ENCODE measurements around the gene ZNF467. TPM values are rescaled to one million over a fixed set of nuclear protein-coding genes. Genes with fewer than 3 reads are reported as not detected.
A peak's percentile ranks its signal among the peaks of the same experiment; 100 is the strongest.

The ZNF467 gene
- total RNA-seq, 2 donors from 2014 or later: 2.5 to 5.0 TPM

- TF ChIP-seq, protein P1, sequence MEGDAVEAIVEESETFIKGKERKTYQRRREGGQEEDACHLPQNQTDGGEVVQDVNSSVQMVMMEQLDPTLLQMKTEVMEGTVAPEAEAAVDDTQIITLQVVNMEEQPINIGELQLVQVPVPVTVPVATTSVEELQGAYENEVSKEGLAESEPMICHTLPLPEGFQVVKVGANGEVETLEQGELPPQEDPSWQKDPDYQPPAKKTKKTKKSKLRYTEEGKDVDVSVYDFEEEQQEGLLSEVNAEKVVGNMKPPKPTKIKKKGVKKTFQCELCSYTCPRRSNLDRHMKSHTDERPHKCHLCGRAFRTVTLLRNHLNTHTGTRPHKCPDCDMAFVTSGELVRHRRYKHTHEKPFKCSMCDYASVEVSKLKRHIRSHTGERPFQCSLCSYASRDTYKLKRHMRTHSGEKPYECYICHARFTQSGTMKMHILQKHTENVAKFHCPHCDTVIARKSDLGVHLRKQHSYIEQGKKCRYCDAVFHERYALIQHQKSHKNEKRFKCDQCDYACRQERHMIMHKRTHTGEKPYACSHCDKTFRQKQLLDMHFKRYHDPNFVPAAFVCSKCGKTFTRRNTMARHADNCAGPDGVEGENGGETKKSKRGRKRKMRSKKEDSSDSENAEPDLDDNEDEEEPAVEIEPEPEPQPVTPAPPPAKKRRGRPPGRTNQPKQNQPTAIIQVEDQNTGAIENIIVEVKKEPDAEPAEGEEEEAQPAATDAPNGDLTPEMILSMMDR (IDR thresholded peaks at IDR 0.05): no peak
- intact Hi-C loops (cut with DNase I): no loop called here
- DNase-seq: no peak
Measured at GRCh38 chr7:149800169-149800555, 26.8 kb upstream of the ZNF467 start.

DNA sequence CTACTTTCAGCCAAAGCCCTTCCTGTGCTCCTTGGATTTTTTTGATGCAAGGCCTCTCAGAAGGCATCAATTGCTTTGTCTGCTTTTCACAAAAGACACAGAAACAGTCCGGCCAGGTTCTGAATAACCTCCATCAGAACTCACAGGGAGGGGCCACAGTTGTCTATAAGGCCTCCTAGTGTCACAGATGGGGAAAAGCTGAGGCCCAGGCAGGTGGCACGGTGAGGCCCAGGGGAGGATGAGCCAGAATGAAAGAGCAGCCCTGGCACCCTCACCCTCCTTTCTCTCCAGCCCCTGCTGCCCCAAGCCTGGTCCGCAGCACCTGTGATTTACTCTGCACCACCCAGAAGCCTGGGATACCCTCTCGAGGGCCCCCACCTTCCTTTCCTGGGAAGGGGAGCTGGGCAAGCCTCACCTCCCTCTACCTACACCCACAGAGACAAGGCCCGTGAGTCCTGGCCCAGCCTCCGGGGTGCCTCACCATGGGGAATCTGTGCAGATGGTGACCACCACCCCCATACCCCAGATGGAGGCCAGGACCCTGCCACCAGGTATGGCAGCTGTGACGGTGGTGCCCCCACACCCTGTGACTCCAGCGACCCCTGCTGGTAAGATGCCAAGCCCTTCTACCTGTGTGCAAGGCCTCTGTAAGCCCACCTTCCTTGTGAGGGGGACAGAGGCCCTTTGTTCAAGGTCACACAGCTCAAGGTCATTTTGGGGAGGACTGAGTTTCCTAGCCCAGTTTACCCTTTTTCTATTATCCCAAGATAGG is 26.2 kb upstream of the ZNF467 start:
- DNase-seq: peak; percentile 37
- no peak overlapping the region for H3K27ac ChIP-seq
- no peaks in the 10 kb centered on the region for H3K27me3 ChIP-seq
- no peak overlapping the region for H3K9ac ChIP-seq (ENCODE audit: low read depth in 2 of 2, low read length in 2 of 2)
- TF ChIP-seq, protein P1 (IDR thresholded peaks at IDR 0.05): no peak
- no peaks in the 10 kb centered on the region for H3K4me1 ChIP-seq
- intact Hi-C loops (cut with DNase I): no loop called here
- H3K36me3 ChIP-seq: no peaks in the 10 kb centered on the region
- H3K9me3 ChIP-seq: no peaks in the 10 kb centered on the region
- no peak overlapping the region for H3K4me3 ChIP-seq

More at GRCh38 chr7:149800169-149800555, 26.8 kb upstream of the ZNF467 start:
- H3K4me3 ChIP-seq: no peak overlapping the region
- no peak overlapping the region for H3K27ac ChIP-seq
- H3K9me3 ChIP-seq: no peaks in the 10 kb centered on the region
- H3K27me3 ChIP-seq: no peaks in the 10 kb centered on the region
- no peak overlapping the region for H3K9ac ChIP-seq (ENCODE audit: low read depth in 2 of 2, low read length in 2 of 2)
- H3K36me3 ChIP-seq: no peaks in the 10 kb centered on the region
- H3K4me1 ChIP-seq: no peaks in the 10 kb centered on the region

DNA sequence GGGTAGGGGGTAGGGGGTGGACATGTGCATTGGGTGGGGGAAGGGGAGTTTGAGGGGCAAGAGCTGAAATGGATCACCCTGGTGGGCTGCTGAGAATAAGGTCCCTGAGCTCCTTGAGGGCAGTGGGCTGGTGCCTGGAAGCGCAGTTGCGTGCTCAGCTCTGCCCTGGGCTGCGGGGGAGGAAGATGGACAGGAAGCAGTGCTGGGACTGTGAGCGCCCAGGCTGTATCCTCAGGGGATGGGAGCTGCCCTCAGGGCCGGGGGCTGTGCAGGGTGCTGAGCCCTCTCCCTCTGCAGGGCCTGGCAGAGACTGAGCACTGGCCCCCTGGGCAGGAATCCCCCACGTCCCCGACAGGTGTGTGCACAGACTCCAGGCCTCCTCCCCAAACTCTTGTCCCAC is 24.4 kb upstream of the ZNF467 start:
- Histone ChIP-seq H3K9me3 (no peaks in the 10 kb centered on the region), H3K4me3 (no peak overlapping the region), H3K27me3 (no peaks in the 10 kb centered on the region), H3K27ac (no peak overlapping the region), H3K9ac (ENCODE audit: low read depth in 2 of 2, low read length in 2 of 2) (no peak overlapping the region), H3K4me1 (no peaks in the 10 kb centered on the region), H3K36me3 (no peaks in the 10 kb centered on the region)
- DNase-seq: no peak
- intact Hi-C loops (cut with DNase I): no loop called here
- TF ChIP-seq, protein P1 (IDR thresholded peaks at IDR 0.05): no peak

DNA sequence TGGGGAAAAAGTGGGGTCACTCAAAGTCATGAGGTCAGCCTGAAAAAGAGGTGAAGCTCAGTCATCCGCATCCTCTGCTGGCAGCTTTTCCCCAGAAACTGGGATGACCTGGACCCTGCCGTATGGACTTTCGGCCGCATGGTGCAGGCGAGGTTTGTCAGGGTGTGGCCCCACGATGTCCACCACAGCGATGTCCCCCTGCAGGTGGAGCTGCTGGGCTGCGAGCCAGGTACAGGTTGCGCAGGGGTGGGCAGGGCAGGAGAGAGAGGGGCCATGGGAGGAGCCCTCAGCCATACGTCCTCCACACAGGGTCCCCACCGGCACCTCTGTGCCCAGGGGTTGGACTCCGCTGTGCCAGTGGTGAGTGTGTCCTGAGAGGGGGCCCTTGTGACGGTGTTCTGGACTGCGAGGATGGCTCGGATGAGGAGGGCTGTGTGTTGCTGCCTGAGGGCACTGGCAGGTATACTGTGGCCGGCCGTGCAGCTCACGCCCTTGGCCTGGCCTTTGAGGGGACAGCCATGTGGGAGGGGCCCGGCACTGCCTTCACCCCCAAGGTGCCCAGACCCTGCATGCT is 23.0 kb upstream of the ZNF467 start:
- H3K9me3 ChIP-seq: no peaks in the 10 kb centered on the region
- no peak overlapping the region for H3K4me3 ChIP-seq
- TF ChIP-seq, protein P1 (IDR thresholded peaks at IDR 0.05): no peak
- H3K4me1 ChIP-seq: no peaks in the 10 kb centered on the region
- H3K36me3 ChIP-seq: no peaks in the 10 kb centered on the region
- intact Hi-C loops (cut with DNase I): no loop called here
- no peak for DNase-seq
- no peak overlapping the region for H3K27ac ChIP-seq
- no peak overlapping the region for H3K9ac ChIP-seq (ENCODE audit: low read depth in 2 of 2, low read length in 2 of 2)
- H3K27me3 ChIP-seq: no peaks in the 10 kb centered on the region

DNA sequence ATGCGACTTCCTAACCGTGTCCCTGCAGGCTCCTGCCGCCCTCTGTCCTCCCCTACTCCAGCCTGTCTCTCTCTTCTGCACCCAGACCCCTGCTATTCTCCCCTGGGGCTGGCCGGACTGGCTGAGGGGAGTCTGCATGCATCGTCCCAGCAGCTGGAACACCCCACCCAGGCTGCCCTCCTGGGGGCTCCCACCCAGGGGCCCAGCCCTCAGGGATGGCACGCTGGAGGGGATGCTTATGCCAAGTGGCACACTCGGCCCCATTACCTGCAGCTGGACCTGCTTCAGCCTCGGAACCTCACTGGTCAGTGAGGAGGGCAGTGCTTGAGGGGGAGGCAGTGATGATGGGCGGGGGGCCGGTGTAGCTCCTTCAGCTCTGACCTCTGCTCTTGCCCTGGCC is 21.7 kb upstream of the ZNF467 start:
- Histone ChIP-seq H3K27ac (no peak overlapping the region), H3K27me3 (peaks cover 9% of the 10 kb centered on the region), H3K9ac (ENCODE audit: low read depth in 2 of 2, low read length in 2 of 2) (no peak overlapping the region), H3K4me3 (no peak overlapping the region), H3K36me3 (no peaks in the 10 kb centered on the region), H3K9me3 (no peaks in the 10 kb centered on the region), H3K4me1 (no peaks in the 10 kb centered on the region)
- TF ChIP-seq, protein P1 (IDR thresholded peaks at IDR 0.05): no peak
- no peak for DNase-seq
- intact Hi-C loops (cut with DNase I): no loop called here
